C4-2B (cell line): ENCODE data around the gene CDK2AP2.

Experiments used
- ZFX ChIP-seq: fragments of 450-650 bp; IDR thresholded peaks from 2 replicates; pipeline ENCODE4 v1.6.1; 2017
- TF ChIP-seq, protein P1 (sequence below): fragments of 450-650 bp; conservative IDR thresholded peaks from 2 replicates; pipeline ENCODE4 v1.5.1; 2017; ENCODE audit warnings: mild to moderate bottlenecking

DNA sequence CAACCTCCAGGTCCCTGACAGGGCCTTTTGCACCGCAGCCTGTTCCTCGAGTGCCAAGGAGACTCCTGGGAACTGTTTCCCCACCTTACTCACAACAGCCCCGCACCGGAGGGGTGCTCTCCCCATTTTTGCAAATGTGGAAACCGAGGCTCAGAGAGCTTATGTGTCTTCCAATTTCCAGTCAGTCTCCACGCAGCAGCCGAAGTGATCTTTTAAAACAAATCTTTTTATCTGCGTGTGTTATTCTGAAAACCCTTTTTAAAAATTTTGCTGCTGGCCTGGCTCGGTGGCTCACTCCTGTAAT is 38.5 kb downstream of the CDK2AP2 start:
- TF ChIP-seq, protein P1, sequence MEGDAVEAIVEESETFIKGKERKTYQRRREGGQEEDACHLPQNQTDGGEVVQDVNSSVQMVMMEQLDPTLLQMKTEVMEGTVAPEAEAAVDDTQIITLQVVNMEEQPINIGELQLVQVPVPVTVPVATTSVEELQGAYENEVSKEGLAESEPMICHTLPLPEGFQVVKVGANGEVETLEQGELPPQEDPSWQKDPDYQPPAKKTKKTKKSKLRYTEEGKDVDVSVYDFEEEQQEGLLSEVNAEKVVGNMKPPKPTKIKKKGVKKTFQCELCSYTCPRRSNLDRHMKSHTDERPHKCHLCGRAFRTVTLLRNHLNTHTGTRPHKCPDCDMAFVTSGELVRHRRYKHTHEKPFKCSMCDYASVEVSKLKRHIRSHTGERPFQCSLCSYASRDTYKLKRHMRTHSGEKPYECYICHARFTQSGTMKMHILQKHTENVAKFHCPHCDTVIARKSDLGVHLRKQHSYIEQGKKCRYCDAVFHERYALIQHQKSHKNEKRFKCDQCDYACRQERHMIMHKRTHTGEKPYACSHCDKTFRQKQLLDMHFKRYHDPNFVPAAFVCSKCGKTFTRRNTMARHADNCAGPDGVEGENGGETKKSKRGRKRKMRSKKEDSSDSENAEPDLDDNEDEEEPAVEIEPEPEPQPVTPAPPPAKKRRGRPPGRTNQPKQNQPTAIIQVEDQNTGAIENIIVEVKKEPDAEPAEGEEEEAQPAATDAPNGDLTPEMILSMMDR: no peak
- TF ChIP-seq ZFX: no peak
